ENCODE measurements around the gene HUS1. TPM values are rescaled to one million over a fixed set of nuclear protein-coding genes. Genes with fewer than 3 reads are reported as not detected.
"Not testable (repeated sequence)": the region's sequence is repeated elsewhere in the genome, so short reads cannot be mapped to it uniquely, and the experiment has no call there.

Gene HUS1
- total RNA-seq, 1 donor from 2014 or later: 40.6 TPM

DNA sequence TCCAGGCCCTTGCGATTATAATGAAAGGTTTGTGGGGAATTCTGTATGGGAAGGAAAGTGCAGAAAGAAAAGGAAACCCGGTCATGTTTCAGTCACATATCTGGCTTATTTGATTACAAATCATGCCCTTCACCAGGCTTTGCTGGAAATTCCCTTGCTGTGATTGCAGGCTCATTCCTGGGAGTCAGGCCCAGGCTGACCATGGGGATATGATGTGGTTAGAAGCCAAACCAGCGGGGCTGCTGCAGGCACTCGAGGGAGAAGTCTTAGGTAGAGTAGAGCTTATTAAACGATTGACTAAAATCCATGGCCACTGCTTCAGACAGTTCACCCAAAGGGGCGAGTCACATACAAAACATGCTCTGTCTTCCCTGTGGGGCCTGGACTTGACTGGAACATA lies 47.4 kb downstream of the HUS1 start:
- Mint-ChIP-seq H3K9me3 (ENCODE audit: unreplicated experiment) (no peaks in the 10 kb centered on the region), H3K4me1 (ENCODE audit: low read depth, unreplicated experiment) (no peaks in the 10 kb centered on the region), H3K27ac (ENCODE audit: unreplicated experiment) (no peak overlapping the region), H3K36me3 (ENCODE audit: unreplicated experiment) (no peaks in the 10 kb centered on the region), H3K27me3 (ENCODE audit: unreplicated experiment) (no peaks in the 10 kb centered on the region), H3K4me3 (ENCODE audit: unreplicated experiment) (no peak overlapping the region)
- no peak for DNase-seq
- TF ChIP-seq, protein P1, sequence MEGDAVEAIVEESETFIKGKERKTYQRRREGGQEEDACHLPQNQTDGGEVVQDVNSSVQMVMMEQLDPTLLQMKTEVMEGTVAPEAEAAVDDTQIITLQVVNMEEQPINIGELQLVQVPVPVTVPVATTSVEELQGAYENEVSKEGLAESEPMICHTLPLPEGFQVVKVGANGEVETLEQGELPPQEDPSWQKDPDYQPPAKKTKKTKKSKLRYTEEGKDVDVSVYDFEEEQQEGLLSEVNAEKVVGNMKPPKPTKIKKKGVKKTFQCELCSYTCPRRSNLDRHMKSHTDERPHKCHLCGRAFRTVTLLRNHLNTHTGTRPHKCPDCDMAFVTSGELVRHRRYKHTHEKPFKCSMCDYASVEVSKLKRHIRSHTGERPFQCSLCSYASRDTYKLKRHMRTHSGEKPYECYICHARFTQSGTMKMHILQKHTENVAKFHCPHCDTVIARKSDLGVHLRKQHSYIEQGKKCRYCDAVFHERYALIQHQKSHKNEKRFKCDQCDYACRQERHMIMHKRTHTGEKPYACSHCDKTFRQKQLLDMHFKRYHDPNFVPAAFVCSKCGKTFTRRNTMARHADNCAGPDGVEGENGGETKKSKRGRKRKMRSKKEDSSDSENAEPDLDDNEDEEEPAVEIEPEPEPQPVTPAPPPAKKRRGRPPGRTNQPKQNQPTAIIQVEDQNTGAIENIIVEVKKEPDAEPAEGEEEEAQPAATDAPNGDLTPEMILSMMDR (IDR thresholded peaks at IDR 0.05; ENCODE audit: partially characterized antibody, unreplicated experiment): no peak

DNA sequence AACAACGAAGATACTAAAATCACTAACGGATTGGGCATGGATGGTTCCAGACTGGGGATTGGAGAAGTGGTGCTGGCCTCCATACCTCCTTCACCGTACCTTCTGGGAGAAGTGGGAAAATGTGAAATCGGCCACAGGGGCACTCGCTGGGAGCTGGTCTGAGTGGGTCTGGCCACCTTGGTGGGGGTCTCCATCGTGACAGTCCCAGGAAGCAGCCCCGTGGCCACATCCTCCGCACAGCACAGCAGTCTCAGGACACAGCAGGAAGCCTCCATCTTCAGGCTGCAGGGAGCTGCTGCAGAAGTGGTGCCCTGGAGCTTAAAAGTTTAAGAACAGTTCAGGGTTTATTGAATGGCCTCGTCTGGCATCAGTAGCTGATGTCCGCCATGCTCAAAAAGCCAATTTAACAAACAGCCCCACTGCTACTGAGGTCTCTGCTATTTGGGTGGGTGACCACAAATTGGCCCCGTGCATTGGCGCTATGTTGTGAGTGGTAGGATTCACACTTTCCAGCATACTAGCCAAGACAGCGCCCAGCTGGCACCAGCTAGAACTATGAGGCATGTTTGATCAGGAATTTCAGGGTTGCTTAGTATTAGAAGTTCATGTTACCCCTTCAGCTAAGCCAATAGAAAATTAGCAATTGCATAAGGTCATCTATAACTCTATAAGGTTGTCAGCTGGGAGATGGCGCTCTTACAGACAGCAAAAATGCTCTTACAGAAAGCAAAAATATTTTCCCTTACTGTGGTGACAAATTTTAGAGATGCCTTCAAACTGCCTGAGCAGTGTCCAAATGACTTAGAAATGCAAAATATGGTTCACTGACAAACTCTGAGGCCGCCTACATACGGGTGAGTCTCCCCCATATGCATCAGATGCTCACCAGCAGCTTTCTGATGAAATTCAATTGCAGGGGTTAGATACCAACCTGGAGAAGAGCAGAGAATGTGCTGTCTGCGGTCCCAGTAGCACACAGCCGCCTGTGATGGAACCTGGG lies 48.1 kb downstream of the HUS1 start:
- Mint-ChIP-seq H3K36me3 (ENCODE audit: unreplicated experiment) (no peaks in the 10 kb centered on the region), H3K4me1 (ENCODE audit: low read depth, unreplicated experiment) (no peaks in the 10 kb centered on the region), H3K9me3 (ENCODE audit: unreplicated experiment) (no peaks in the 10 kb centered on the region), H3K27me3 (ENCODE audit: unreplicated experiment) (no peaks in the 10 kb centered on the region), H3K27ac (ENCODE audit: unreplicated experiment) (no peak overlapping the region), H3K4me3 (ENCODE audit: unreplicated experiment) (no peak overlapping the region)
- no peak for DNase-seq
- TF ChIP-seq, protein P1 (IDR thresholded peaks at IDR 0.05; ENCODE audit: partially characterized antibody, unreplicated experiment): no peak

DNA sequence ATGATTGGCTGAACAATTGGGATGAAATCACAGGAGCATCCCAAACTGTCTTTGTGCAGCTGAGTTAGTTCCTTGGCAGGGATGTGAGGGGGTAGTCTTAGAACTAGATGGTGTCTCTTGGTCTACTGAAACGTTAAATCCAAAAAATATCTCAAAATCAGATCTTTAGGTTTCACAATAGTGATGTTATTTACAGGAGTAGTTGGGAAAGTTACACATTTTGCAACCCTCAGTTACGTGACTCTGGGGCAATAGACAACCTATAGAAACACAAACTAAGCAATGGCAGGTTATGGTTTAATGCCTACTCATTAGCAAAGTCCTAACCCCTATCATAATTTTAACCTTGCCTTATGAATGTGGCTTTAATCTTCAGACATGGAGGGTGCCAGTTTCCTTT lies 55.1 kb downstream of the HUS1 start:
- H3K27ac Mint-ChIP-seq (ENCODE audit: unreplicated experiment): no peak overlapping the region
- no peaks in the 10 kb centered on the region for H3K36me3 Mint-ChIP-seq (ENCODE audit: unreplicated experiment)
- H3K4me1 Mint-ChIP-seq (ENCODE audit: low read depth, unreplicated experiment): no peaks in the 10 kb centered on the region
- H3K4me3 Mint-ChIP-seq (ENCODE audit: unreplicated experiment): no peak overlapping the region
- DNase-seq: no peak
- peaks cover 1% of the 10 kb centered on the region for H3K9me3 Mint-ChIP-seq (ENCODE audit: unreplicated experiment)
- no peaks in the 10 kb centered on the region for H3K27me3 Mint-ChIP-seq (ENCODE audit: unreplicated experiment)
- TF ChIP-seq, protein P1 (IDR thresholded peaks at IDR 0.05; ENCODE audit: partially characterized antibody, unreplicated experiment): no peak

DNA sequence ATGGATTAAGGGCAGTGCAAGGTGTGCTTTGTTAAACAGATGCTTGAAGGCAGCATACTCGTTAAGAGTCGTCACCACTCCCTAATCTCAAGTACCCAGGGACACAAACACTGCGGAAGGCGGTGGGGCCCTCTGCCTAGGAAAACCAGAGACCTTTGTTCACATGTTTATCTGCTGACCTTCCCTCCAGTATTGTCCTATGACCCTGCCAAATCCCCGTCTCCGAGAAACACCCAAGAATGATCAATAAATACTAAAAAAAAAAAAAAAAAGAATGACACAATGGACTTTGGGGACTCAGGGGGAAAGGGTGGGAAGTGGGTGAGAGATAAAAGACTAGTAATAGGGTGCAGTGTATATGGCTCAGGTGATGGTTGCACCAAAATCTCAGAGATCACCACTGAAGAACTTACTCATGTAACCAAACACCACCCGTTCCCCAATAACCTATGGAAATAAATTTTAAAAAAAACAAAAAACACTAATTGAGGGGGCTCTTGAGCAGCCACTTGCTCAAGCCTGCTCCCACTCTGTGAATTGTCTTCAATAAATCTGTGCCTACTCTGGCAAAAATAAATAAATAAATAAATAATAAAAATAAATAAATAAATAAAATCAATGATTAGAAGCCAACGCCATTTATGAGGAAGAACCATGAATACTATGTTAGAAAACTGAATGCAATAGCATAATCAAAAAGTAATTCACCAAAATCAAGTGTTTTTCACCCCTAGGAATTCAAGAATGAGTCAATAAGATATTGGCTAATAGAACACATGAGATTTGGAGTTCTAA lies 56.1 kb downstream of the HUS1 start:
- H3K9me3 Mint-ChIP-seq (ENCODE audit: unreplicated experiment); H3K4me3 Mint-ChIP-seq (ENCODE audit: unreplicated experiment); DNase-seq; H3K27ac Mint-ChIP-seq (ENCODE audit: unreplicated experiment); H3K4me1 Mint-ChIP-seq (ENCODE audit: low read depth, unreplicated experiment); H3K36me3 Mint-ChIP-seq (ENCODE audit: unreplicated experiment); H3K27me3 Mint-ChIP-seq (ENCODE audit: unreplicated experiment): not testable (repeated sequence)

DNA sequence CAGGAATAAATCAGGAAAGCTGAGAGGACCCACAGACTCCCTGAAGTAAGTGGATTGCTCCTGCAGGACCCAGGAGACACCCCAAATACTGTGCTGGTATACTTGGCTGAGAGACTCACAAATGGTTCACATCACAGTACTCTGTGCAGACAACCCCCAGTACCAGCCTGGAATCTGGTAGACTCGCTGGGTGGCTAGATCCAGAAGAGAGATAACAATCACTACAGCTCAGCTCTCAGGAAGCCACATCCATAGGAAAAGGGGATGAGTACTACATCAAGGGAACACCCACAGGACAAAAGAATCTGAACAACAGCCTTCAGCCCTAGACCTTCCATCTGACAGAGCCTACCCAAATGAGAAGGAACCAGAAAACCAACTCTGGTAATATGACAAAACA lies 62.9 kb downstream of the HUS1 start:
- H3K4me1 Mint-ChIP-seq (ENCODE audit: low read depth, unreplicated experiment); H3K27ac Mint-ChIP-seq (ENCODE audit: unreplicated experiment); H3K36me3 Mint-ChIP-seq (ENCODE audit: unreplicated experiment); DNase-seq; H3K27me3 Mint-ChIP-seq (ENCODE audit: unreplicated experiment); H3K4me3 Mint-ChIP-seq (ENCODE audit: unreplicated experiment); H3K9me3 Mint-ChIP-seq (ENCODE audit: unreplicated experiment): not testable (repeated sequence)
